SKM-1 (cell line): ENCODE data around the gene KCNIP1.

Source experiments
- DNase-seq: peaks from one replicate; lab custom pipeline; 2025; ENCODE audit not compliant: unreplicated experiment; lab: John Stamatoyannopoulos, UW

The KCNIP1 gene

GRCh38 chr5:170562166-170562874 is 58.5 kb downstream of the KCNIP1 start:
- no peak for DNase-seq

GRCh38 chr5:170562875-170563228 is 59.0 kb downstream of the KCNIP1 start:
- DNase-seq = no peak

GRCh38 chr5:170563824-170564567 is 60.2 kb downstream of the KCNIP1 start:
- no peak for DNase-seq

GRCh38 chr5:170565072-170565471 is 61.3 kb downstream of the KCNIP1 start:
- DNase-seq = no peak

- no peak for DNase-seq
These were observed 65.3 kb downstream of the KCNIP1 start for GRCh38 chr5:170569101-170569500.

- DNase-seq = no peak
These were observed 66.7 kb downstream of the KCNIP1 start for GRCh38 chr5:170570476-170570875.

- DNase-seq = no peak
These were observed 67.5 kb downstream of the KCNIP1 start for GRCh38 chr5:170571281-170571731.

GRCh38 chr5:170571875-170572852 is 68.3 kb downstream of the KCNIP1 start:
- no peak for DNase-seq

GRCh38 chr5:170573114-170573513 is 69.3 kb downstream of the KCNIP1 start:
- no peak for DNase-seq

- DNase-seq = no peak
These were observed 69.8 kb downstream of the KCNIP1 start for GRCh38 chr5:170573660-170574059.

GRCh38 chr5:170576602-170577535 is 73.0 kb downstream of the KCNIP1 start:
- DNase-seq = no peak

GRCh38 chr5:170579601-170580000 is 75.8 kb downstream of the KCNIP1 start:
- no peak for DNase-seq

- no peak for DNase-seq
These were observed 77.4 kb downstream of the KCNIP1 start for GRCh38 chr5:170581211-170581610.

GRCh38 chr5:170582644-170583330 is 79.0 kb downstream of the KCNIP1 start:
- DNase-seq = no peak

GRCh38 chr5:170584003-170584402 is 80.2 kb downstream of the KCNIP1 start:
- DNase-seq = no peak

- DNase-seq = no peak
These were observed 80.7 kb downstream of the KCNIP1 start for GRCh38 chr5:170584450-170585058.

GRCh38 chr5:170585273-170585948 is 81.6 kb downstream of the KCNIP1 start:
- DNase-seq = no peak

GRCh38 chr5:170587808-170588207 is 84.0 kb downstream of the KCNIP1 start:
- DNase-seq = no peak

- no peak for DNase-seq
These were observed 85.8 kb downstream of the KCNIP1 start for GRCh38 chr5:170589643-170590042.
